MCF 10A (cell line): Measurements from ENCODE around the gene MSLN. TPM values are rescaled to one million over a fixed set of nuclear protein-coding genes. Genes with fewer than 3 reads are reported as not detected.
A peak's percentile ranks its signal among the peaks of the same experiment; 100 is the strongest.

Source experiments
- Bru-seq: library from RNA; stranded (reverse); fragments of 400-500 nt; gene quantifications from one replicate; lab custom pipeline; 2021; lab: Mats Ljungman, UMichigan
- BruChase-seq, 2 experiments: library from RNA; stranded (reverse); fragments of 400-500 nt; gene quantifications; one replicate each; lab custom pipeline; 2021; lab: Mats Ljungman, UMichigan
- BruUV-seq: library from RNA; stranded (reverse); fragments of 400-500 nt; replicated peaks from 2 replicates; lab custom pipeline; 2021; lab: Mats Ljungman, UMichigan
- CTCF ChIA-PET: fragments of 300-600 bp; sonication (Branson Sonifier 250); formaldehyde crosslinking; extraction: SDS; loops from one replicate; lab custom pipeline; 2021; ENCODE audit warnings: antibody characterized with exemption, inconsistent platforms; lab: Yijun Ruan, JAX
- POLR2A ChIA-PET: fragments of 300-600, 350-650 bp; sonication (Branson Sonifier 250); formaldehyde crosslinking; extraction: SDS; loops from one replicate; lab custom pipeline; 2020; ENCODE audit warnings: antibody characterized with exemption, inconsistent platforms; lab: Yijun Ruan, JAX
- DNase-seq: peaks from one replicate; pipeline ENCODE4 v3.0.0-alpha.2; 2018; ENCODE audit not compliant: unreplicated experiment
- H3K27ac Mint-ChIP-seq: one replicate; pipeline ENCODE4 v1.8.0; 2022; ENCODE audit warnings: mild to moderate bottlenecking, low read depth, mixed read lengths; ENCODE audit not compliant: unreplicated experiment
- H3K27me3 Mint-ChIP-seq: one replicate; pipeline ENCODE4 v1.8.0; 2022; ENCODE audit warnings: mixed read lengths; ENCODE audit not compliant: insufficient read depth, unreplicated experiment
- H3K36me3 Mint-ChIP-seq: one replicate; pipeline ENCODE4 v1.8.0; 2022; ENCODE audit warnings: mild to moderate bottlenecking, moderate library complexity, mixed read lengths; ENCODE audit not compliant: insufficient read depth, unreplicated experiment
- H3K4me1 Mint-ChIP-seq: one replicate; pipeline ENCODE4 v1.8.0; 2022; ENCODE audit warnings: mixed read lengths; ENCODE audit not compliant: insufficient read depth, unreplicated experiment
- H3K4me3 Mint-ChIP-seq: one replicate; pipeline ENCODE4 v1.8.0; 2022; ENCODE audit warnings: mild to moderate bottlenecking, moderate library complexity, mixed read lengths; ENCODE audit not compliant: unreplicated experiment
- H3K9me3 Mint-ChIP-seq: one replicate; pipeline ENCODE4 v1.8.0; 2022; ENCODE audit warnings: mixed read lengths; ENCODE audit not compliant: unreplicated experiment
- CTCF ChIP-seq: fragments of 200-600 bp; IDR thresholded peaks from one replicate; pipeline ENCODE4 v1.8.0; 2022; ENCODE audit warnings: antibody characterized with exemption, mild to moderate bottlenecking; ENCODE audit not compliant: unreplicated experiment
- intact Hi-C: fragments of 100-400 bp; cut with micrococcal nuclease; formaldehyde crosslinking; loops from 2 replicates; pipeline ENCODE4 v1.14.1; 2022
- long read RNA-seq: library from polyadenylated mRNA; stranded (forward); transcript quantifications from one replicate; pipeline ENCODE4 v2.0.0, GENCODE V29; 2022
- total RNA-seq: library from RNA; stranded (reverse); gene quantifications from 2 replicates; pipeline ENCODE4 v1.2.3, GENCODE V29; 2022

Gene MSLN
- total RNA-seq: 18.1 and 25.2 TPM in 2 replicates
- percentile 35 among the genes with signal in this experiment for Bru-seq, nascent RNA
- percentile 51 among the genes with signal in this experiment for BruChase-seq, experiment 1, labeled RNA remaining after a 6-hour chase
- BruChase-seq, experiment 2, labeled RNA remaining after a 2-hour chase: percentile 31 among the genes with signal in this experiment
- long read RNA-seq, transcript MSLN-202 (18 exons, 2,162 nt): minor isoform, 7 of 71 reads
- long read RNA-seq, transcript MSLN-207 (17 exons, 2,418 nt): major isoform, 38 of 71 reads
- long read RNA-seq, partial matches to known transcripts: 11 of 71 reads
- long read RNA-seq, other reads (novel, unspliced or antisense): 13 of 71 reads

GRCh38 chr16:760545-761343, at the start of gene MSLN:
Gene MSLN (plus strand): TSS chr16:760734. CDS start chr16:762681, 1,947 bp downstream.
- Mint-ChIP-seq H3K4me3 (peak within 1 kb of the TSS; percentile 60), H3K9me3 (no peaks in the 10 kb centered on the region), H3K27ac (peak within 1 kb of the TSS; percentile 61), H3K4me1 (peaks cover 10% of the 10 kb centered on the region), H3K36me3 (no peaks in the 10 kb centered on the region), H3K27me3 (no peaks in the 10 kb centered on the region)
- intact Hi-C loops: no loop called here
- BruUV-seq: TSS peak; percentile 65
- CTCF ChIA-PET: interaction anchor here (0.7 to 2.9 kb wide), 6 partner anchors 9 to 48 kb away, joined by 3 to 11 read pairs (median 8); partner anchors contain the start of gene CIAO3
- TF ChIP-seq CTCF: no peak
- POLR2A ChIA-PET: interaction anchor here (0.8 to 3.9 kb wide), 16 partner anchors 9 to 1021 kb away, joined by 3 to 26 read pairs (median 5); partner anchors contain the start of genes ANTKMT, CCDC78, CHTF18 and CIAO3
- peak; percentile 76 for DNase-seq

DNA sequence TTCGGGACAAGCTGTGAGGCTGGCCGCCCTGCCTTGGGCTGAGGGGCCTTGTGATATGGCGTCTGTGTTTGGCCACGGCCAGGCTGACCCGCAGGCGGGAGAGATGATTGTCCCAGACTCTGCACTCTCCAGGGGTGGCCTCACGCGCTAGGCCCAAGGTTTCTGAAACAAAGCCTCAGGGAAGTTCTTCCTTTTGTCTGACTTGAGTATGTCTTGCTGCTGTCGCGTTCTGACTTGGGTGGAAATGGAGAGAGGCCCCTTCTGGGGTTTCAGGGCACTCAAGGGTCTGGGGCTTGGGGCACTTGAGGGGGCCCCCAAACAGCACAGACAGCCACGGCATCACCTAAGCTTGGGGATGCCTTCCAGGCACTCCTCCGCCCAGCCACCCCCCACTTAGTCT, 49.5 kb upstream of the MSLN start:
- TF ChIP-seq CTCF: no peak
- H3K4me1 Mint-ChIP-seq: peaks cover 24% of the 10 kb centered on the region
- ChIA-PET POLR2A (interaction anchor here (0.7 to 8.8 kb wide), 3 partner anchors 13 to 74 kb away, joined by 3 to 124 read pairs (median 5); partner anchors contain the start of genes ANTKMT, CCDC78, HAGHL and WDR24), CTCF (interaction anchor here (0.6 to 3.9 kb wide), 9 partner anchors 9 to 1353 kb away, joined by 3 to 34 read pairs (median 3); partner anchors contain the start of genes CHTF18 and RPUSD1)
- BruUV-seq: no TSS peak
- H3K27ac Mint-ChIP-seq: peak overlapping the region; percentile 31
- H3K4me3 Mint-ChIP-seq: peak overlapping the region; percentile 36
- DNase-seq: no peak
- no peaks in the 10 kb centered on the region for H3K27me3 Mint-ChIP-seq
- no peaks in the 10 kb centered on the region for H3K9me3 Mint-ChIP-seq
- peaks cover 4% of the 10 kb centered on the region for H3K36me3 Mint-ChIP-seq
- intact Hi-C loops: loop anchor here (2.0 kb wide), 1 partner anchor 344 kb away; no protein-coding TSS in a partner anchor

DNA sequence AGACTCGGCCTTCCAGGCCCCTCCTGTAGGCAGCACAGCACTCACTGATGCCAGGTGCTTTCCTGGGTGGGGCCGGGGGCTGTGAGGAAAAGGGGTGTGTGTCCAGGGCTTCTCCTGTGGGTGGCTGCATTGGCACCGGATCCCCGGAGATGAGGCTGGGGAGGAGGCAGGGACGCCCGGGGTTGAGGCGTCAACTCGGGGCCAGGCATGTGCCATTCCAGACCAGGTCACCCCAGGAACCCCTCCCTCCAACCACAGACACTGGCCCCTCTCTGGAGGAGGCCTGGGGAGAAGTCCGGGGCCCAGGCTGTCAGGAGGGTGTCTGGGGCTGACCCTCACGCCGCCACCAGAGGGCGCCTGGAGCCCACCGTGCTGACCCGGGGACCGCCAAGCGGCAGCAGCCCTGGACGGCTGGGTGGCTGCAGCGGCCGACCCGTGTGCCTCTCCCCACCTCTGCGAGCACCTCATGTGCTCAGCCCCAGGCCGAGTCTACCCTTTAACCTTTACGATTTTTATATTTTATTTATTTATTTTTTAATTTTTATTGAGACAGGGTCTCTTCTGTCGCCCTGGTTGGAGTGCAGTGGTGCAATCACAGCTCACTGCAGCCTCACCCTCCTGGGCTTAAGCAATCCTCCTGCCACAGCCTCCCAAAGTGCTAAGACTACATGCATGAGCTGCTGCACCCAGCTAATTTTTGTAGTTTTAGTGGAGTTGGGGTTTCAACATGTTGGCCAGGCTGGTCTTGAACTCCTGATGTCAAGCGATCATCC, 48.8 kb upstream of the MSLN start:
- TF ChIP-seq CTCF: peak; percentile 91
- Mint-ChIP-seq H3K27me3 (no peaks in the 10 kb centered on the region), H3K4me1 (peaks cover 24% of the 10 kb centered on the region), H3K27ac (peak overlapping the region; percentile 31), H3K4me3 (peak overlapping the region; percentile 36), H3K36me3 (peaks cover 4% of the 10 kb centered on the region), H3K9me3 (no peaks in the 10 kb centered on the region)
- intact Hi-C loops: loop anchor here (1.0 to 2.0 kb wide), 2 partner anchors 74 to 343 kb away; no protein-coding TSS in a partner anchor
- ChIA-PET CTCF (interaction anchor here (0.6 to 3.9 kb wide), 33 partner anchors 8 to 1352 kb away, joined by 3 to 34 read pairs (median 4); partner anchors contain the start of genes ANTKMT, CHTF18, CIAO3 and HAGHL), POLR2A (interaction anchor here (0.6 to 8.8 kb wide), 24 partner anchors 7 to 377 kb away, joined by 3 to 124 read pairs (median 4); partner anchors contain the start of genes ANTKMT, CCDC78, CIAO3 and HAGHL)
- peak; percentile 68 for DNase-seq
- no TSS peak for BruUV-seq
